Activated CD4-positive, alpha-beta T cell treated with anti-CD3 and anti-CD28 coated beads for 36 hours (primary cell): ENCODE data around the gene TBCD. TPM values are rescaled to one million over a fixed set of nuclear protein-coding genes. Genes with fewer than 3 reads are reported as not detected.
"Not testable (repeated sequence)": the region's sequence is repeated elsewhere in the genome, so short reads cannot be mapped to it uniquely, and the experiment has no call there.

ENCODE experiments used
- ATAC-seq: fragments of 200-7000 bp; cut with Tn5 transposase; one replicate; pipeline ENCODE4 v1.10.0; 2021; ENCODE audit warnings: mild to moderate bottlenecking, moderate library complexity
- CTCF ChIA-PET: fragments of 350-600 bp; sonication (Branson Sonifier 250); formaldehyde crosslinking; loops from one replicate; lab custom pipeline; 2021; ENCODE audit warnings: antibody characterized with exemption; lab: Charles Lee
- POLR2A ChIA-PET: fragments of 350-600 bp; sonication (Branson Sonifier 250); formaldehyde crosslinking; loops from one replicate; lab custom pipeline; 2021; ENCODE audit warnings: antibody characterized with exemption, inconsistent platforms; lab: Charles Lee
- DNase-seq: peaks from one replicate; pipeline ENCODE4 v3.0.0-alpha.2; 2020
- H3K27ac Mint-ChIP-seq: one replicate; pipeline ENCODE4 v1.8.0; 2021; ENCODE audit warnings: mixed read lengths
- H3K27me3 Mint-ChIP-seq: one replicate; pipeline ENCODE4 v1.8.0; 2021; ENCODE audit warnings: mixed read lengths
- H3K36me3 Mint-ChIP-seq: one replicate; pipeline ENCODE4 v1.8.0; 2021; ENCODE audit warnings: low read depth, mixed read lengths
- H3K4me1 Mint-ChIP-seq: one replicate; pipeline ENCODE4 v1.8.0; 2021; ENCODE audit warnings: mixed read lengths
- H3K4me3 Mint-ChIP-seq: one replicate; pipeline ENCODE4 v1.8.0; 2021; ENCODE audit warnings: mild to moderate bottlenecking, moderate library complexity, mixed read lengths
- H3K9me3 Mint-ChIP-seq: one replicate; pipeline ENCODE4 v1.8.0; 2021; ENCODE audit warnings: low read depth, mixed read lengths
- intact Hi-C, 2 experiments: fragments of 100-400 bp; cut with DNase I in 1 of 2; cut with micrococcal nuclease in 1 of 2; formaldehyde crosslinking; loops; one replicate each; pipeline versions ENCODE4 v1.14.2 to v1.15.1; 2022 to 2024; cut with DNase I, micrococcal nuclease
- total RNA-seq, 2 experiments: library from RNA; stranded (reverse); gene quantifications; one replicate each; pipeline ENCODE4 v1.2.3, GENCODE V29; 2021

The TBCD gene
- total RNA-seq, 2 experiments from 2014 or later, result 83.3 to 97.2 TPM

DNA sequence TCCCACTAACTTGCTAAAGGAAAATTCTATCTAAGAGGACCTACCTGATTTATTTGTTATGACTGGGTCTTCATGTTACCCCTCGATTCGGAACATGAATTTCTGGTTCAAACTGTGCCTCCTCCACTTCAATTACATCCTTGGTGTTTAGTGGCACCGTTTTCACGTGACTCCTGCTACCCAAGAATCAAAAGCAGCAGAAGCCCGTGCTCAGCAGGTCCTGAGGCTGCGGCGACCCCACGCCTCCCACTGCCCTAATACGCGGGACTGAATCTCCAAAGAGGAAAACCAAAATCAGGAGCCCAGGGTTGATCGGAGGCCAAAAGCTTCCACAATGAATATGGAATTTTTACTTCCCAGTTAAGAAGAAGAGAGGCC lies 233.6 kb downstream of the TBCD start:
- Mint-ChIP-seq H3K27ac (peak overlapping the region; percentile 26), H3K4me1 (peaks cover 25% of the 10 kb centered on the region), H3K27me3 (no peaks in the 10 kb centered on the region), H3K36me3 (peaks cover 6% of the 10 kb centered on the region), H3K9me3 (no peaks in the 10 kb centered on the region), H3K4me3 (no peak overlapping the region)
- DNase-seq (no peak), ATAC-seq (no peak)
- intact Hi-C loops, result no loop called here
- CTCF ChIA-PET, result interaction anchor here (0.8 kb wide), 1 partner anchor 26 kb away, joined by 3 read pairs; no protein-coding TSS in a partner anchor
- POLR2A ChIA-PET, result interaction anchor here (0.6 to 0.7 kb wide), 2 partner anchors 121 to 124 kb away, joined by 3 read pairs; no protein-coding TSS in a partner anchor

DNA sequence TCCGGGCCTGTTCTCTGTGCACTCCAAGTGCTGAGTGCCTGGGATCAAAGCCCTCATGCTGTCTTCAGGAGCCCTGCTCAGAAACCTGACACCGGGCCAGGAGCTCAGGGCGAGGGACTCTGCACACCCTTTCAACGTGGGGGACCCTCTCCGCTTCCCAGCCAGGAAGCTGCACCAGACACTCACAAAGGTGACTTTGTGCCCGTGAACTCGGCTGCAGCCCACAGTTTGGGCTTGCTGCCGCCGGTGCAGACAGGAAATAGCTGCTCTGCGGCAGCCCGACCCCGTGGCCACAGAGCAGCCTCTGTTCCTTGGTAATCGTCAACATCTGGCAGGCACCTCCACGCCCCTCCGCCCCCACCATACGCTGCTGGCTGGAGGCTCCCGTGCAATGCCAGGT lies 234.1 kb downstream of the TBCD start:
- peak; percentile 88 for ATAC-seq
- Mint-ChIP-seq H3K4me3 (peak overlapping the region; percentile 37), H3K27ac (peak overlapping the region; percentile 53), H3K9me3 (no peaks in the 10 kb centered on the region), H3K4me1 (peaks cover 30% of the 10 kb centered on the region), H3K27me3 (no peaks in the 10 kb centered on the region), H3K36me3 (peaks cover 6% of the 10 kb centered on the region)
- ChIA-PET POLR2A (interaction anchor here (0.6 kb wide), 1 partner anchor 122 kb away, joined by 3 read pairs; no protein-coding TSS in a partner anchor), CTCF (interaction anchor here (0.6 to 1.0 kb wide), 2 partner anchors 205 to 298 kb away, joined by 3 to 4 read pairs; no protein-coding TSS in a partner anchor)
- peak; percentile 79 for DNase-seq
- intact Hi-C loops, result no loop called here

DNA sequence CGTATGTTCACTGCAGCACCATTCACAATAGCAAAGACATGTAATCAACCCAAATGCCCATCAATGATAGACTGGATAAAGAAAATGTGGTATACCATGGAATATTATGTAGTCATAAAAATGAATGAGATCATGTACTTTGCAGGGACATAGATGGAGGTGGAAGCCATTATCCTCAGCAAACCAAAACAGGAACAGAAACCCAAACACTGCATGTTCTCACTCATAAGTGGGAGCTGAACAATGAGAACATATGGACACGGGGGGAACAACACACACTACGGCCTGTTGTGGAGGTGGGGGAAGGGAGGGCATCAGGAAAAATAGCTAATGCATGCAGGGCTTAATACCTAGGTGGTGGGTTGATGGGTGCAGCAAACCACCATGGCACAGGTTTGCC lies 237.2 kb downstream of the TBCD start:
- H3K4me3 Mint-ChIP-seq, DNase-seq, intact Hi-C loops, H3K27me3 Mint-ChIP-seq, POLR2A ChIA-PET, H3K27ac Mint-ChIP-seq, ATAC-seq: not testable (repeated sequence)
- peaks cover 17% of the 10 kb centered on the region for H3K9me3 Mint-ChIP-seq
- CTCF ChIA-PET, result interaction anchor here (1.3 kb wide), 1 partner anchor 10 kb away, joined by 3 read pairs; no protein-coding TSS in a partner anchor
- peaks cover 22% of the 10 kb centered on the region for H3K36me3 Mint-ChIP-seq
- peaks cover 35% of the 10 kb centered on the region for H3K4me1 Mint-ChIP-seq

DNA sequence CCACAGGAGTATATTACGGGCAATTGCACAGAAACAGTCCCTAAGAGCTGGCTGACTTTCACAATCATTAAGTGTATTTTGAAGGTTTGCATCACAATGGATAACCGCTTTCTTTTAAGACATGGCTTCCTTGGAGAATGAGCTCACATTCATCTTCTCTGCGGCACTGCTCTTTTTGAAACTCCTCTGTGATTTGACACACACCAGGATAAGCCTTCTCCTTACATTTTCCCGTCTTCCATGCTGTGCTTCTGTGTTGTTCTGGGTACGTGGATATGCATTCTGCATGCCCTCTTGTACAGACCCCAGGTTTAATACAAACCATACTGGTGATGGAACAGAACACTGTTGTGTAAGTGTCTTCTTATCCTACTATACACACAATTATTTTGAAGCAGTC lies 238.0 kb downstream of the TBCD start:
- Mint-ChIP-seq H3K9me3 (peaks cover 21% of the 10 kb centered on the region), H3K27me3 (no peaks in the 10 kb centered on the region), H3K36me3 (peaks cover 28% of the 10 kb centered on the region), H3K4me1 (peaks cover 34% of the 10 kb centered on the region), H3K4me3 (no peak overlapping the region), H3K27ac (no peak overlapping the region)
- DNase-seq, result no peak
- intact Hi-C loops, result no loop called here
- no peak for ATAC-seq
- ChIA-PET POLR2A (no interaction called here), CTCF (interaction anchor here (1.3 kb wide), 1 partner anchor 11 kb away, joined by 3 read pairs; no protein-coding TSS in a partner anchor)

DNA sequence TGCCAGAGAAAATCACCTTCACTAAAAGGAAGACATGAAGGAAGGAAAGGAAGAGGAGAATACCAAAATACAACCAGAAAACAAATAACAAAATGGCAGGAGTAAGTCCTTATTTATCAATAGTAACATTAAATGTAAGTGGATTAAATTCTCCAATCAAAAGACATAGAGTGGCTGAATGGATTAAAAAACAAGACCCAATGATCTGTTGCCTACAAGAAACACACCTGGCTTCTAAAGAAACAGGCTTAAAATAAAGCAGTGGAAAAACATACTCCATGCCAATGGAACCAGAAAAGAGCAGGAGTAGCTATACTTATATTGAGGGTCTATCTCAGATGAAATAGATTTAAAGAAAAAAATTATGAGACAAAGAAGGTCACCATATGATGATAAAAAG lies 241.1 kb downstream of the TBCD start:
- Mint-ChIP-seq H3K27me3 (no peaks in the 10 kb centered on the region), H3K4me1 (peaks cover 13% of the 10 kb centered on the region), H3K9me3 (peaks cover 21% of the 10 kb centered on the region), H3K4me3 (no peak overlapping the region), H3K27ac (no peak overlapping the region), H3K36me3 (peaks cover 35% of the 10 kb centered on the region)
- intact Hi-C loops, result no loop called here
- POLR2A ChIA-PET, result no interaction called here
- ATAC-seq (no peak), DNase-seq (no peak)
- CTCF ChIA-PET, result no interaction called here

Other genes starting within 250 kb of the TBCD start
- gene FOXK2, start 232.3 kb upstream of the TBCD start, total RNA-seq, result 10 to 100 TPM; 58.1 to 75.4 TPM
- 10 to 100 TPM; 74.1 to 74.8 TPM for gene WDR45B, start 103.6 kb upstream of the TBCD start, total RNA-seq
- gene RAB40B, start 53.4 kb upstream of the TBCD start, total RNA-seq, result 1 to 10 TPM; 3.2 to 4.1 TPM
- 10 to 100 TPM; 28.3 to 36.3 TPM for gene FN3KRP, start 35.4 kb upstream of the TBCD start, total RNA-seq
- gene FN3K, start 16.4 kb upstream of the TBCD start, total RNA-seq, result 1 to 10 TPM; 2.1 TPM
- not detected for gene ZNF750, start 88.0 kb downstream of the TBCD start, total RNA-seq